Sigmoid colon (tissue), 7 donors: ENCODE data around the gene CHST6. TPM values are rescaled to one million over a fixed set of nuclear protein-coding genes. Genes with fewer than 3 reads are reported as not detected.
"Not testable (repeated sequence)": the region's sequence is repeated elsewhere in the genome, so short reads cannot be mapped to it uniquely, and the experiment has no call there.

Experiments
- DNase-seq: peaks from one replicate; pipeline ENCODE4 v3.0.0-alpha.2; 2019
- H3K27ac ChIP-seq, 4 donors: fragments of 200-600 bp; sonication (generic); one replicate each; pipeline ENCODE4 v1.5.1; 2016 to 2019; ENCODE audit warnings: mild to moderate bottlenecking in 1 of 4
- H3K27me3 ChIP-seq, 3 donors: fragments of 200-600 bp; sonication (generic); one replicate each; pipeline ENCODE4 v1.5.1; 2019; ENCODE audit warnings: mild to moderate bottlenecking in 1 of 3
- H3K36me3 ChIP-seq, 4 donors: fragments of 200-600 bp; sonication (generic); one replicate each; pipeline ENCODE4 v1.5.1; 2016 to 2019
- H3K4me1 ChIP-seq, 4 donors: fragments of 200-600 bp; sonication (generic); one replicate each; pipeline ENCODE4 v1.5.1; 2017 to 2019
- H3K4me3 ChIP-seq, 4 donors: fragments of 200-600 bp; sonication (generic); one replicate each; pipeline ENCODE4 v1.5.1; 2017 to 2019; ENCODE audit warnings: mild to moderate bottlenecking in 2 of 4, moderate library complexity in 1 of 4
- H3K9me3 ChIP-seq, 4 donors: fragments of 200-600 bp in 3 of 4; sonication (generic) in 3 of 4; one replicate each; pipeline versions ENCODE4 v1.5.1 to v1.6.1; 2013 to 2019
- EP300 ChIP-seq, 4 donors: sonication (generic); formaldehyde crosslinking; IDR thresholded peaks; one replicate each; pipeline ENCODE4 v1.6.1; 2017; ENCODE audit warnings: antibody characterized with exemption in 4 of 4
- POLR2A ChIP-seq, 2 donors: fragments of 450-650 bp; IDR thresholded peaks; one replicate each; pipeline ENCODE4 v1.6.1; 2016; ENCODE audit warnings: antibody characterized with exemption in 2 of 2, mild to moderate bottlenecking in 2 of 2, moderate library complexity in 2 of 2
- POLR2AphosphoS5 ChIP-seq, 4 donors: sonication (generic); formaldehyde crosslinking; IDR thresholded peaks; one replicate each; pipeline ENCODE4 v1.6.1; 2017; ENCODE audit warnings: antibody characterized with exemption in 4 of 4
- WGBS, 2 donors: extraction: QIAGEN DNeasy Blood & Tissue Kit; methylation state at CpG; one replicate each; pipeline ENCODE4 v1.1.7; 2013; 5-methylcytosine and 5-hydroxymethylcytosine counted together
- intact Hi-C: fragments of 100-400 bp; cut with DNase I; formaldehyde crosslinking; loops from one replicate; pipeline ENCODE4 v1.15.1; 2023
- polyA plus RNA-seq, 3 donors: library from polyadenylated mRNA; stranded (reverse); fragments of 200-250 nt; gene quantifications; one replicate each; pipeline ENCODE4 v1.2.3, GENCODE V29; 2013
- total RNA-seq, 4 donors: library from RNA; depleted of rRNA; stranded (reverse); fragments of >200 nt; gene quantifications; one replicate each; pipeline ENCODE4 v1.1.0, GENCODE V29; 2016
- TF ChIP-seq, protein P1 (sequence below), 4 experiments: fragments of 450-650 bp in 3 of 4; fragments of 200-600 bp in 1 of 4; IDR thresholded peaks; one replicate each; pipeline ENCODE4 v1.5.1; 2016 to 2019; ENCODE audit warnings: antibody characterized with exemption in 4 of 4, mild to moderate bottlenecking in 3 of 4, moderate library complexity in 2 of 4
- donor health status: healthy with polysubstance abuse.
- donor health status: Bipolar disorder and iron deficiency.
- donor health status: healthy.

The CHST6 gene
- total and polyA plus RNA-seq, 7 donors, result under 0.01 to 2.5 (median 1.1) TPM

- Histone ChIP-seq H3K4me1 (peaks cover 0 to 22% (median 8%) of the 10 kb centered on the region in 4 donors), H3K27me3 (no peaks in the 10 kb centered on the region), H3K4me3 (no peak overlapping the region), H3K27ac (no peak overlapping the region), H3K36me3 (no peaks in the 10 kb centered on the region), H3K9me3 (no peaks in the 10 kb centered on the region)
- TF ChIP-seq, protein P1, sequence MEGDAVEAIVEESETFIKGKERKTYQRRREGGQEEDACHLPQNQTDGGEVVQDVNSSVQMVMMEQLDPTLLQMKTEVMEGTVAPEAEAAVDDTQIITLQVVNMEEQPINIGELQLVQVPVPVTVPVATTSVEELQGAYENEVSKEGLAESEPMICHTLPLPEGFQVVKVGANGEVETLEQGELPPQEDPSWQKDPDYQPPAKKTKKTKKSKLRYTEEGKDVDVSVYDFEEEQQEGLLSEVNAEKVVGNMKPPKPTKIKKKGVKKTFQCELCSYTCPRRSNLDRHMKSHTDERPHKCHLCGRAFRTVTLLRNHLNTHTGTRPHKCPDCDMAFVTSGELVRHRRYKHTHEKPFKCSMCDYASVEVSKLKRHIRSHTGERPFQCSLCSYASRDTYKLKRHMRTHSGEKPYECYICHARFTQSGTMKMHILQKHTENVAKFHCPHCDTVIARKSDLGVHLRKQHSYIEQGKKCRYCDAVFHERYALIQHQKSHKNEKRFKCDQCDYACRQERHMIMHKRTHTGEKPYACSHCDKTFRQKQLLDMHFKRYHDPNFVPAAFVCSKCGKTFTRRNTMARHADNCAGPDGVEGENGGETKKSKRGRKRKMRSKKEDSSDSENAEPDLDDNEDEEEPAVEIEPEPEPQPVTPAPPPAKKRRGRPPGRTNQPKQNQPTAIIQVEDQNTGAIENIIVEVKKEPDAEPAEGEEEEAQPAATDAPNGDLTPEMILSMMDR (IDR thresholded peaks at IDR 0.05), result no peak
- TF ChIP-seq POLR2A (IDR thresholded peaks at IDR 0.05), result no peak
- no peak for TF ChIP-seq EP300 (IDR thresholded peaks at IDR 0.05)
- no peak for TF ChIP-seq POLR2AphosphoS5 (IDR thresholded peaks at IDR 0.05)
- 21 to 71% methylated on average over 4 of the region's 4 CpGs for WGBS, 2 donors
- DNase-seq, result no peak
- intact Hi-C loops, result no loop called here
Measured at GRCh38 chr16:75458029-75458428, 37.2 kb downstream of the CHST6 start.

DNA sequence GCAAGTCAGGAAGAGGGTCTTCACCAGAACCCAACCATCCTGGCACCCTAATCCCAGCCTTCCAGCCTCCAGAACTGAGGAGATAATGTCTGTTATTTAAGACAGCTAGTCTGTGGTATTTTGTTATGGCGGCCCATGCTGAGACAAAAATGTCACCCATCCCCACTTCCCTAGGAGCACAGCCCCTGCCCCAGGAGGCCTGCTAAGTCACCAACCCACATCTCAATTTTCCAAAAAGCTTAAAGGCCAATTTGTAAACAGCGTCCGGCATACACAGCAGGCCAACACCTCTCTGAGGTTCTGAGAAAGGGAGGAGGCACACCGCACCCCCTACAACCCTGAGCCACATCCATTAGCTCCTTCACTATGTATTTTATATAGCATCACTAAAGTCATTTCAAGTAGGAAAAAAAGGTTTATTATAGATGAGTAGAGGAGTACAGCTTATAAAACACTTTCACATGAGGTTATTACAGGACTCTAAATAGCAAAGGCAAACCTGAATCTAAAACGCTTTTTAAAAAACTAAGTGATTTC lies 37.7 kb downstream of the CHST6 start:
- intact Hi-C loops, result no loop called here
- Histone ChIP-seq H3K4me1 (peaks cover 0 to 18% (median 3%) of the 10 kb centered on the region in 4 donors), H3K36me3 (no peaks in the 10 kb centered on the region), H3K27ac (no peak overlapping the region), H3K4me3 (no peak overlapping the region), H3K27me3 (no peaks in the 10 kb centered on the region), H3K9me3 (no peaks in the 10 kb centered on the region)
- 36 to 75% methylated on average over 5 of the region's 5 CpGs for WGBS, 2 donors
- TF ChIP-seq, protein P1 (IDR thresholded peaks at IDR 0.05), result no peak
- TF ChIP-seq EP300 (IDR thresholded peaks at IDR 0.05), result no peak
- DNase-seq, result no peak

DNA sequence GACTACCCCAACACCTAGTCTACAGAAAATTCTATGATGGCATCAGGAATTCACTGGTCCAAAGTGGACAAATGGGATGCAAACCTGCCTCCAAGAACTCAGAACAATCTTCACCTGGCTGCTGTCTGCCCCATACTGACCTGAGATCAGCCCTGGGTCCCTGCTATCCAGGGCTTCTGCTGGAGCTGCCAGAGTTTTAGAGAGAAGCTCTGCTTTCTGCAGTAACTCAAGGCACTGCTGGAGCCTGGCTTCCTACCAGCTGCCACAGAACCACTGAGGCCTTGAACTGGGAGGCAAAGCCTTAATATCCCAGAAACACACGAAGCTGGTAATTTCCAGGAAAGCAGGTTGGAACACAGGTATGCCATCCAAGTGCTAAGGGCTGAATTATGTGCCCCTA lies 38.3 kb downstream of the CHST6 start:
- Histone ChIP-seq H3K4me1 (peaks cover 0 to 12% (median 0%) of the 10 kb centered on the region in 4 donors), H3K27me3 (no peaks in the 10 kb centered on the region), H3K36me3 (no peaks in the 10 kb centered on the region), H3K4me3 (no peak overlapping the region), H3K9me3 (no peaks in the 10 kb centered on the region), H3K27ac (no peak overlapping the region)
- 30 to 78% methylated on average over 1 of the region's 1 CpG for WGBS, 2 donors
- DNase-seq, result no peak
- intact Hi-C loops, result no loop called here
- TF ChIP-seq, protein P1 (IDR thresholded peaks at IDR 0.05), result no peak
- TF ChIP-seq POLR2A (IDR thresholded peaks at IDR 0.05), result no peak
- TF ChIP-seq EP300 (IDR thresholded peaks at IDR 0.05), result no peak
- TF ChIP-seq POLR2AphosphoS5 (IDR thresholded peaks at IDR 0.05), result no peak

DNA sequence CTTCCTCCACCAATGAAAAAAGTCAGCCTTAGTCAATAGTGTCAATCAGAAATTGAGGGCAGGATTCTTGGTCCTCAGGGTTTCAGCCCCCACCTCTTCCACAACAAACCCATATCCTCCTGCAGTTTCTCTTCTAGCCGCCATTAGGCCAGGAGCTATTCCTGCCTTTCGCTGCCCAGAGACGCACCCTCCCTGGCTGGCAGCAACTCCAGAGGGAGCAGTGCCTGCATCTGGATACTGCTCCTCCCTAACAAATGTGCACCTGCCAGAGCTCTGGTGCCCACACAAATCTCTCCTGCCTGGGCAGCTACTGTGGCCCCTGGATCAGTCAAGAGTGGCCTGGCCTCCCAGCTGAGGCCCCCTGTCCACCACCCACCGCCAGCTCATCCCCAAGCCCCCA lies 38.8 kb downstream of the CHST6 start:
- H3K36me3 ChIP-seq, intact Hi-C loops, H3K27me3 ChIP-seq, H3K27ac ChIP-seq, DNase-seq, H3K9me3 ChIP-seq, H3K4me3 ChIP-seq: not testable (repeated sequence)
- H3K4me1 ChIP-seq, result peaks cover 0 to 12% (median 0%) of the 10 kb centered on the region in 4 donors
- WGBS, 2 donors, result 50 to 90% methylated on average over 4 of the region's 4 CpGs

GRCh38 chr16:75455677-75456076 lies 39.6 kb downstream of the CHST6 start:
- DNase-seq, result no peak
- H3K4me1 ChIP-seq, result peaks cover 0 to 4% (median 0%) of the 10 kb centered on the region in 4 donors
- 64 to 88% methylated on average over 5 of the region's 5 CpGs for WGBS, 2 donors
- H3K27me3 ChIP-seq, result no peaks in the 10 kb centered on the region
- H3K36me3 ChIP-seq, result peaks cover 0 to 10% (median 3%) of the 10 kb centered on the region in 4 donors
- H3K4me3 ChIP-seq, result no peak overlapping the region
- intact Hi-C loops, result no loop called here
- no peak overlapping the region for H3K27ac ChIP-seq
- no peaks in the 10 kb centered on the region for H3K9me3 ChIP-seq
- TF ChIP-seq EP300 (IDR thresholded peaks at IDR 0.05) (no peak), POLR2A (IDR thresholded peaks at IDR 0.05) (no peak), POLR2AphosphoS5 (IDR thresholded peaks at IDR 0.05) (no peak)
- TF ChIP-seq, protein P1 (IDR thresholded peaks at IDR 0.05), result no peak
